Smooth muscle cell (in vitro differentiated cells): ENCODE results near the gene FERMT3. TPM values are rescaled to one million over a fixed set of nuclear protein-coding genes. Genes with fewer than 3 reads are reported as not detected.

Source experiments
- DNase-seq: peaks from one replicate; lab custom pipeline; 2025; ENCODE audit not compliant: unreplicated experiment; lab: John Stamatoyannopoulos, UW
- H2AFZ ChIP-seq: fragments of 200-600 bp; sonication (generic); 2 replicates; pipeline ENCODE4 v1.6.0; 2016; ENCODE audit warnings: antibody characterized with exemption, low read depth, mild to moderate bottlenecking
- H3F3A ChIP-seq: fragments of 200-600 bp; sonication (generic); 2 replicates; pipeline ENCODE4 v1.6.0; 2017; ENCODE audit warnings: antibody characterized with exemption, low read depth
- H3K27ac ChIP-seq: fragments of 200-600 bp; sonication (generic); 2 replicates; pipeline ENCODE4 v1.5.1; 2016; ENCODE audit warnings: low read depth, mild to moderate bottlenecking
- H3K27me3 ChIP-seq: fragments of 200-600 bp; sonication (generic); 2 replicates; pipeline ENCODE4 v1.6.1; 2016; ENCODE audit warnings: low read depth, mild to moderate bottlenecking
- H3K36me3 ChIP-seq: fragments of 200-600 bp; sonication (generic); 2 replicates; pipeline ENCODE4 v1.5.1; 2016; ENCODE audit warnings: low read depth
- H3K4me1 ChIP-seq: fragments of 200-600 bp; sonication (generic); 2 replicates; pipeline ENCODE4 v1.5.1; 2016; ENCODE audit warnings: low read depth
- H3K4me2 ChIP-seq: fragments of 200-600 bp; sonication (generic); 2 replicates; pipeline ENCODE4 v1.6.0; 2016; ENCODE audit warnings: mild to moderate bottlenecking
- H3K4me3 ChIP-seq: fragments of 200-600 bp; sonication (generic); 2 replicates; pipeline ENCODE4 v1.5.1; 2016; ENCODE audit warnings: mild to moderate bottlenecking
- H3K79me2 ChIP-seq: fragments of 200-600 bp; sonication (generic); 2 replicates; pipeline ENCODE4 v1.6.0; 2016; ENCODE audit warnings: low read depth, mild to moderate bottlenecking
- H3K9ac ChIP-seq: fragments of 200-600 bp; sonication (generic); 2 replicates; pipeline ENCODE4 v1.6.0; 2016; ENCODE audit warnings: low read depth
- H3K9me3 ChIP-seq: fragments of 200-600 bp; sonication (generic); replicated peaks from 2 replicates; pipeline ENCODE4 v1.5.1; 2016; ENCODE audit warnings: low read depth
- H4K20me1 ChIP-seq: fragments of 200-600 bp; sonication (generic); 2 replicates; pipeline ENCODE4 v1.6.0; 2016; ENCODE audit warnings: low read depth
- CTCF ChIP-seq: fragments of 200-600 bp; sonication (generic); IDR thresholded peaks from 2 replicates; pipeline ENCODE4 v1.5.1; 2017; ENCODE audit warnings: borderline replicate concordance, mild to moderate bottlenecking, antibody characterized with exemption; ENCODE audit not compliant: insufficient read depth, poor library complexity, severe bottlenecking
- WGBS: methylation state at CpG from one replicate; pipeline ENCODE4 v1.1.7; 2016; ENCODE audit warnings: low lambda C conversion rate; 5-methylcytosine and 5-hydroxymethylcytosine counted together
- polyA plus RNA-seq: library from polyadenylated mRNA; unstranded; fragments of >200 nt; fragmentation: Nextera tagmentation; extraction: Ambion mirVana; gene quantifications from 2 replicates; pipeline ENCODE4 v1.2.1, GENCODE V29; 2016
- total RNA-seq: library from RNA; depleted of rRNA; stranded (reverse); fragments of >200 nt; gene quantifications from 2 replicates; pipeline ENCODE4 v1.2.3, GENCODE V29; 2014

The FERMT3 gene
- total and polyA plus RNA-seq, 2 experiments from 2014 or later: 1.2 to 3.7 TPM

GRCh38 chr11:64181506-64182411 is 24.8 kb upstream of the FERMT3 start:
- 43% methylated on average over 17 of the region's 17 CpGs for WGBS
- peak overlapping the region; percentile 77 for H3K27ac ChIP-seq
- H3K79me2 ChIP-seq: peaks cover 15% of the 10 kb centered on the region
- no peak overlapping the region for H2AFZ ChIP-seq
- no peaks in the 10 kb centered on the region for H3K36me3 ChIP-seq
- H3K4me1 ChIP-seq: peaks cover 7% of the 10 kb centered on the region
- H4K20me1 ChIP-seq: no peaks in the 10 kb centered on the region
- DNase-seq: peak; percentile 75
- H3K9me3 ChIP-seq: no peaks in the 10 kb centered on the region
- no peak overlapping the region for H3K4me3 ChIP-seq
- peak overlapping the region; percentile 50 for H3K4me2 ChIP-seq
- no peak for TF ChIP-seq CTCF
- no peaks in the 10 kb centered on the region for H3K27me3 ChIP-seq
- no peak overlapping the region for H3K9ac ChIP-seq
- H3F3A ChIP-seq: peaks cover 4% of the 10 kb centered on the region

- WGBS: 89% methylated on average over 7 of the region's 7 CpGs
- Histone ChIP-seq H3K79me2 (peaks cover 15% of the 10 kb centered on the region), H3K27ac (no peak overlapping the region), H3K4me3 (no peak overlapping the region), H2AFZ (no peak overlapping the region), H3K4me1 (peaks cover 7% of the 10 kb centered on the region), H3F3A (peaks cover 4% of the 10 kb centered on the region), H3K27me3 (no peaks in the 10 kb centered on the region), H3K9me3 (no peaks in the 10 kb centered on the region), H3K4me2 (no peak overlapping the region), H4K20me1 (no peaks in the 10 kb centered on the region), H3K9ac (no peak overlapping the region), H3K36me3 (no peaks in the 10 kb centered on the region)
- DNase-seq: no peak
- no peak for TF ChIP-seq CTCF
Observed at GRCh38 chr11:64183890-64184289, 22.6 kb upstream of the FERMT3 start.

GRCh38 chr11:64185175-64185692 is 21.3 kb upstream of the FERMT3 start:
- Histone ChIP-seq H3K27me3 (no peaks in the 10 kb centered on the region), H3K9me3 (no peaks in the 10 kb centered on the region), H3K27ac (peak overlapping the region; percentile 75), H3K79me2 (peaks cover 15% of the 10 kb centered on the region), H4K20me1 (peaks cover 13% of the 10 kb centered on the region), H3K36me3 (no peaks in the 10 kb centered on the region), H2AFZ (peak overlapping the region; percentile 38), H3K4me3 (peak overlapping the region; percentile 67), H3K4me1 (peaks cover 7% of the 10 kb centered on the region), H3K9ac (peak overlapping the region; percentile 70), H3F3A (peaks cover 4% of the 10 kb centered on the region), H3K4me2 (peak overlapping the region; percentile 85)
- DNase-seq: no peak
- TF ChIP-seq CTCF: peak; percentile 14
- under 1% methylated on average over 52 of the region's 52 CpGs for WGBS
